GM18498 (cell line): ENCODE results near the gene MAPKAP1.
A peak's percentile ranks its signal among the peaks of the same experiment; 100 is the strongest.

Experiments
- ATAC-seq: cut with Tn5 transposase; IDR thresholded peaks from one replicate; pipeline ENCODE4 v1.9.1; 2021; ENCODE audit warnings: mild to moderate bottlenecking, moderate library complexity; ENCODE audit not compliant: unreplicated experiment

The MAPKAP1 gene

DNA sequence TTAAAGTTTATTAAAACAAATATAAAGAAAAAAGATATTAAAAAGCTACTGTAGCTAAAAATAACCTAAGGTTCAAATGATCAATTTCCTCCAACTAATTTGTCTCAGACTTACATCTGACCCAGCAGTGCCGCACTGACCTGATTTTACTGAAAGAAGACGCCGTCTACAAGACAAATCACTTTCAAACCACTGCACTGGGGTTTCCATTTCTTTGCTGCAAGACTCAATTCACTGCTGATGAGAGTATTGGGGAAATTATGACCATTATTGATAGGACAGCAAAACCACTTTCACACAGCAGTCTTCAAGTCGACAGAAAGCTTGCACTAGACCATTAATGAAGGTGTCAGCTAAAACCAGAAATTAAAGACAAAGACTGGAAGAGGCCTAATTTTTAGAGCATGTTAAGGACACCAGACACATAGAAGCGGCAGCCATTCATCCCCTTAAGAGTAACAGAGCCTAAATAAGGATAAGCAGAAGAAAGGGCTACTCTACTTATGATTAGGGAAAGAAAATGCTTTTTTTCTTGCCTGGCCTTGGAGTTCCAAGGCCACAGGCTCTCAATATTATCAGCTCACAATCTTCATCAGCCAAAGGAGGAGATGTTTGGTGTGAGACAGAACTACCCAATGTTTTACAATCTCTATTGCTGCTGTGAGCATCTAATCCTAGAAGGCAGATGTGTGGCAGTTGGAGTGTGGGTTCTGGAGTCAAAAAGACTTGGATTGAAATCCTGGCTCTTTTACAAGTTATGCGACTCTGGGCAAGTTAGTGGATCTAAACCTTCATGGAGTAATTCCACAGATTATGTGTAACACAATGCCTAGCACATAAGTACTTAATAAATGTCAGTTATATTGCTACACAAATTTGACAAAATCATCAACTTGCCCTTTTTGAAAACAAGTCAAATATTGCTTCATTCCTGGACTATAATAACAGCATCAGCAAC lies 190.7 kb downstream of the MAPKAP1 start:
- no peak for ATAC-seq

DNA sequence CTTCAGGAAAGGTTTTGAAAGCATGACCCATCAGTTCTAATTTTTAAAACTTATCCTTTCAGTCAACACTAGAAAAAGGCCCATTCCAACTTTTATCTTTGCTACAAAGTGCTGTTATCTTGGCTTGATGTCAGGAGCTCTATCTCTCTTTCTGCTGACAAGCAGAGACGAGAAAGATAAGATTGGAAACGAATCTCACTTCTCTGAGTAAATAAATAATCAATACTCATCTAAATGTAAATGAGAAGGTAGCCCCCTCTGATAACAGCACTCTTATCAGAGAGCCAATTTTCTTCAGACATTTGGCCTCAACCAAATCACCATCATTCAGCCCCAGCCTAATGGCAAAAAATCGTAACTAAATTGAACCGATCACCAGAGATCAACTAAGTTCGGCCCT lies 191.7 kb downstream of the MAPKAP1 start:
- ATAC-seq = no peak

DNA sequence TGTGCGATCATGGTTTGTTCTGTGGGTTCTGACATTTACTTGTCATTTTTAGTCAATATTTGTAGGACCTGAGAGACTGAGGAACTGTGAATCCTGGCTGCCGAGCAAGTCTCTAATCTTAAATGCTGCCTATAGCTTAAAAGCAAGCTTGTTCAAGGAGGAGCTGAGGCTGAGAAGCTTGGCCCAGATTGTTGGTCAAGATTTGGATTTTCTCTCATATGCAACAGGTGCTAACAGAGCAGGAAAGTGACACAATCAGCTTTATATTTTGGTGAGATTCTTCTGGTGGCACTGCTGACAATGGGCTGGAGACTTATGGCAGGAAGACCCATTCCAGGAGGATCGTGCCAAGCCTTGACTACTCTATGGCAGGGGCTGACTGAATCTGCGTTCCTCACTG lies 192.5 kb downstream of the MAPKAP1 start:
- no peak for ATAC-seq

DNA sequence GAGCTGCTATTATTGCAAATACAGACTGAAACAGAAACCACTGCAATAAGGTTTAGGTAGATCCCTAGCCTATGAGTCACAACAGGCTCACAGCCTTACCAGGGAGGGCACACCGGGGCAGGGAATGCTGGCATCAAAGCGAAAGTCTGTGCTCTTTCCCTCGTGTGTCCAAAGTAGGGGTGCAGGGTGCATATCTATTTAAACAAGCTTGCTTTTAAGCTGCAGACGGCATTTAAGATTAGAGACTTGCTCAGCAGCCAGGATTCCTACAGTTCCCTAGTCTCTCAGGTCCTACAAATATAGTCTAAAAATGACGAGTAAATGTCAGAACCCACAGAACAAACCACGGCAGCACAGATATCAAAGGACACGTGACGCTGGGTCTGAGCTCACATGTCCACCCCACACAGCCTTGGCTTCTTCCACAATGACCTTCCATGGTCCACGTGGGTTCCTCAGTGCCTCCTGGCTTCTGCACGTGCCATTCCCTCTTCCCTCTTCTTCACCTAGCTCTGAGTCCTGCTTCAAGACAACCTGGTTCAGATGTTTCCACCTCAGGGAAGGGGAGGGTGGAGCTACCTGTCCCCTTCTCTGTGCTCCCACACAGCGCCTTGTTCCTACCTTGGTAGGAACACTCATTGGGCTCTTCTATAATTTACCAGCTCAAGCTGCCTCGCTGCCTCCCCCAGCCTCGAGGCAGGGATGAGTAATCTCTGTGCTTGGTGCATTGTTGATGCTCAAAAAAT lies 193.2 kb downstream of the MAPKAP1 start:
- peak; percentile 95 for ATAC-seq

DNA sequence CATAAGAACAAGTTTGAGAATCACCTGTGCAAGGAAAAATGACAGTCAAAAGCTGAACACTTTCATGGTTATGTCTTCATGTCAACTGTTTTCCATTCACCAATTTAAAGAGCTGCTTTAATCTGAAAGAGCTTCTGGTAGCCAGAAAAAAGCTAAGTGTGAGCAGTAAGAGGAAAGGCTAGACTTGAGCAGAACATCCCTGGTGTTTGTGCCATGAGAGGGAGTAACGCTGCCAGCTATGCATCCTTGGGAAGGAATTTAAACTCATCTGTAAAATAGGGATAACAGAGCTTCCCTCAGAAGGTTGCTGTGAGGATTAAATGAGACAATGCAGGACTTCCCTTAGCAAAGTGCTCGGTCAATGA lies 193.7 kb downstream of the MAPKAP1 start:
- no peak for ATAC-seq

DNA sequence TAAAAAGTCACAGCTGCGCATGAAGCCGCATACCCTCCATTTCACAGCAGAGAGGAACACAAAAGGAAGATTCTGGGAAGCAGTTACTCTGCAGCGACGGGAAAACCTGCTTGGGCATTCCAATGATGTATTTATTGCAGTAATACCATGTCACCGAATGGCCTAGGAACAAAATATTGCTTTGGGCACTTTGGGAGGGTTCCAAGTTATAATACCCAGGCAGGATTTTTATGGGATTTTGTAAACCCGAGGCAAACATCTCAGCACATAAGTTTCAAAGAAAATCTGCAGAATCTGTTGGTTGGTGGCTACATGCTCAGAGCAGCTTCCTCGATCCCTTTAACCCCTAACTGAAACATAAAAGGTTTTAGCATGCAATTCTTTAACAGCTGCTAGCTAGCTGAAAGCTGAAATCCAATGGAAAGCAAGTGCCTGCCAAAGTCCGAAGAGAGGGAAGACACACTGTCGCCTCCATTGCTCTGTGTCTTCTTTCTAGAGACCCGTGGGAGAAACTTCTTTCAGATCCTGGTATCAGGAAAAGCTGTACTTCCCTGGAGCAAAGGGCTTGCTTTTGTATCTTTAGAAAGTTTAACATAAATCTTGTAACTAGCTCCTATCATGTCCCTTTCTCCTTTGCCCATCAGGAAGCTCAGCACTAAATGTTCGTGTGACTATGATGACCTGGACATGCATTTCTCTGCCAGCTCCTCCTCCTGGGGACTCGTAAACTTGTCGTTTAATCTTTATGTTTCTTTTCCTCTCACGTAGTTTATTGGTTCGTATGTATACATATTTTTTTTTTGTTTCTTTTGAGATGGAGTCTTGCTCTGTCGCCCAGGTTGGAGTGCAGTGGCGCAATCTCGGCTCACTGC lies 195.0 kb downstream of the MAPKAP1 start:
- no peak for ATAC-seq

DNA sequence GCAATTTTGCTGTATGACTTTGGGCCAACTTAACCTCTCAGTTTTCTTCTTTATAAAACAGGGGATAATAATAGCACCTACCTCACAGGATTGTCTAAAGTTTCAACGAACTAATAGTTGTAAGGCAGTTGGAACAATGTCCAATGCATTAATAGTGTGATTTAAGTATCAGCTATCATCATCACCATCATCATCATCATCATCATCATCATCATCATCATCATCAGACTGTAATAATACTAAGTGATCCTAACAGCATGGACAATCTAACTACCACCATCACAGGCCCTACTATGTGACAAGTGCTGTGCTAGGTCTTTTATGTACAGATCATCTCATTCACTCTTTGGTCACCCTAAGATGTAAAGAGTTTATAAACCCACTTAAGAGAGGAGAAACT lies 196.0 kb downstream of the MAPKAP1 start:
- no peak for ATAC-seq

DNA sequence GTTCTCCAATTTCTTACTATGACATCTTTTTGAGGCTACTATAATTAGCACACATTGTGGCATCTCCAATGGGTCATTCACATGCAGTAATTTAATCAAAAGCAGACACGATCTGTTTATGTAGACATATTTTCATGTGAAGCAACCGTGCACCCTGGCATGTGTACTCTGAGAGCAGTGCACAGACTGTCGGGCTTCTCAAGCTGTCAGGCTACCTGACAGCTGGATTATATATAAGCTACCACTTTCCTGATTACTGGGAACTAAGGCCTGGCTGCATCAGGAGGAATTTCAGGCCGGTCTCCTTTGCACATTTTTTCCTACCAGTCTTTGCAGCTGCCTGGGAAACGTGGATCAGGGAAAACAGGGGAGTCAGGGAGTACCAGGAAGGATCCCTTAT lies 197.5 kb downstream of the MAPKAP1 start:
- ATAC-seq = no peak

DNA sequence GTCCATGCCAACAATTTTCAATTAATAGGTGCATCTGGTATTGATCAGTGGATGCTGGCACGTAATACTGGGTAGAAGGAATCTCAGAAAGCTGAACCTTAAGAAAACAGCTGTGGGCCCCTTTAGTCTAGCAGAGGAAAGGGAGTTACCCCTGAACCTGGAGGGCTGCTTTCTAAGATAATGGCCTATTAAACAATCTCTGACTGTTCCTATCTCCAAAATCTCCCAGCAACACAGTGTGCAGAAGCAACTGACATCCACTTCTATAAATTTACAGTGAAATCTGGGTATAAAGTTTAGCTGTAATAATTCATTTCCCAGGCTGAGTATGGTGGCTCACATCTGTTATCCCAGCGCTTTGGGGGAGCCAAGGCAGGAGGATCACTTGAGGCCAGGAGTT lies 198.8 kb downstream of the MAPKAP1 start:
- no peak for ATAC-seq

DNA sequence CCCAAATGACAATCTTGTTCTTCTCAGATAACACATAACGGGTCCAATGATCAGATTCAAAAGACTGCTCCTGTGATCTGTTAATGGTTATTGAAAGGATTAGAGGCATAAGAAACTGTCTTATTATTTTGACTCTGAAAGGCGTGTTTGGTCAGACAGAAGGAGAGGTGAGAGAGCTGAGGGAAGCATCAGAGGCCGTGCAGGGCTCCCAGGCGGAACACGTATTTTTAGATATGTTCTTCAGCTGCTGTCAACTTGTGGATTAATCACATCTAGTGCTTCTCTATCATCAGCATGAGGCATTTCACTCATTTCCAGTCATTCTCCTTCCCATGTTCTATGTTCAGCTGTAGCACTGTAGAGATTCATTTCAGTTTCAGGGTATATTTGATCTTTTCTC lies 199.8 kb downstream of the MAPKAP1 start:
- ATAC-seq = no peak

DNA sequence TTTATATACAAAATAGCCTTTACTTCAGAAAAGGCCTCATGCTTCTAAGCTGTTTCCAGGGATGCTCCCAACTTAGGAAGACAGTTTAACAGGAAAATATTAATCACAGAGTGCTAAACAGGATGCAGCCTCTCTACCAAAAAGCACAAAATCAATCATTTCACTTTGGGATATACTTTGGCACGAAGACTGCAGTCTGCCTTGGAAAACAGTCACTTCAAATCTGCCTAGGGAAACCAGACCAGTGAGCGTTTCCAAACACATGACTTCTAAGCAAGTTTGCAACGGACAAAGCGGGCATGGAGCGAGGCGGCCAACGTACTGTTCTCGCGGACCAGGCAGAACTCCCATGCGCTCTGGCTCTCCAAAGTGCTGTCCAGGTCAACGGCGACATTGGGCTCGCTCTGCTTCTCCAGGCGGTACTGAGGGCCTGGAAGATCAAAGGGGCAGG lies 201.0 kb downstream of the MAPKAP1 start:
- ATAC-seq = no peak

DNA sequence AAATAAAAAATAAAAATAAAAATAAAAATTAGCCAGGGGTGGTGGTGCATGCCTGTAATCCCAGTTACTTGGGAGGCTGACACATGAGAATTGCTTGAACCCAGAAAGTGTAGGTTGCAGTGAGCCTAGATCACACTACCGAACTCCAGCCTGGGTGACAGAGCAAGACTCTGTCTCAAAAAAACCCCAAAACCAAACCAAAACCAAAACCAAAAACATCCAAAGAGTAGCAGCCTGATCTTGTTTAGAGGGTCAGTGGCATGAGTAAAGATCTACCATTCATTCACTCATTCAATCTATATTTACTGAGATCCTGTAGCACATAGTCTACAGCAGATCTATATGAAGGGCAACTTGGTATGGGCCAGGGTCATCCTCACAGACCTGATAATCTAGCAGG lies 202.4 kb downstream of the MAPKAP1 start:
- no peak for ATAC-seq

DNA sequence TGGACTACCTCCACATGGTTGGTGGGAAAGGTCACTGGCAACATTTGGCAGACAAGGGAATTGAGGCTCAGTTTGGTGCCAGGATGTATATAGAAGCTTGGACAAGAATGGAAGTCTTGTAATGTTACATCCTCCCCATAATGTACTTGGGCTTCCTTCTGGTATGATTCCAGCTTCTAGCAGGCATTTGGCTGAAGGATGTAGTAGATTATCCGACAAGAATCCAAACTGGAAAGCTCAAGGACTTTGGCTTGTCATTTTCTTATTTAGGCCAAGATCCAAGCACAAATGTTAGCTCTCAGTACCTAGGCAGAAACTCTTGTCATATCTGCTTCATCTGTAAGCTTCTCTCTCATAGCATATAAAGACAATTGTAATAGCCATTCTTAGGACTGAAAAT lies 209.1 kb downstream of the MAPKAP1 start:
- ATAC-seq = no peak

DNA sequence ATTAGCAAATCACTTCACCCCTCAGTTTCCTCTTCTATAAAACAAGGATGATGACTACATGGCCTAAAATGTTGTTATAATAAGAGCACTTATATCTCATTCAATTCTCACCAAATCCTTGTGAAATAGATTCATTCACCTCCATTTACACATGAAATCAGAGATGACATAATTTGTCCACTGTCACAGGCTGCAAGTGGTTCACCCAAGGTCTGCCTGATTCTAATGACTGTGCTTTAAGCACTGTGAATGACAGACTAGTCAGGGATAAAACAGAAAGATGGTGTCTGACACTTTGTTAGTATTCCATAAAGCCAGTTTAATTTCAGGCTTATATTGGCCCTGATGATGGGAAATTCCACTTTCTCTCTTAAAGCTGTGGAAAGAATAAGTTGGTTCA lies 209.5 kb downstream of the MAPKAP1 start:
- ATAC-seq = no peak

DNA sequence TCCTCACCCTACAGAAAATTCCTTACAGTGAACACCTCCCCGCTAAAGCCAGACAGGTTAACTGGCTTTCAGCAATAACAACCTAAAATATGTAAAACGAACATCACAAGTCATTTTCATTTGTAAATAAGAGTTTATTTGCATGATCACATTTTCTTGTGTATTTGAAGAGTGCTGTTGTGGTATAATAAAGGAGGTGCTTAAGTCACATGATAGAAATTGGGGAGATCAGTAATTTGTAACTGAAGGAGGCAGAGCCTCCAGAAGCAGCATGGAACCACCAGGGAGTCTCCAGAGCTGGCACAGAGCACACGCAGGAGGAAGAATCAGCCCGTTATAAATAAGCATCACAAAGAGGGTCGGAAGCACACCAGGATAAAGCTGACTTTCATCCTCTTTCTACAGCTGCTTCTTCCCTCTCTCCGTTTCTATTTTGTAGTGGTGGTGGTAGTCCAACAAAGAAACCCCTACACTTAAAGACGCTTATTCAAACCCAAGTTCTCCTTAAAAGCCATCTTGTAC lies 210.6 kb downstream of the MAPKAP1 start:
- no peak for ATAC-seq

DNA sequence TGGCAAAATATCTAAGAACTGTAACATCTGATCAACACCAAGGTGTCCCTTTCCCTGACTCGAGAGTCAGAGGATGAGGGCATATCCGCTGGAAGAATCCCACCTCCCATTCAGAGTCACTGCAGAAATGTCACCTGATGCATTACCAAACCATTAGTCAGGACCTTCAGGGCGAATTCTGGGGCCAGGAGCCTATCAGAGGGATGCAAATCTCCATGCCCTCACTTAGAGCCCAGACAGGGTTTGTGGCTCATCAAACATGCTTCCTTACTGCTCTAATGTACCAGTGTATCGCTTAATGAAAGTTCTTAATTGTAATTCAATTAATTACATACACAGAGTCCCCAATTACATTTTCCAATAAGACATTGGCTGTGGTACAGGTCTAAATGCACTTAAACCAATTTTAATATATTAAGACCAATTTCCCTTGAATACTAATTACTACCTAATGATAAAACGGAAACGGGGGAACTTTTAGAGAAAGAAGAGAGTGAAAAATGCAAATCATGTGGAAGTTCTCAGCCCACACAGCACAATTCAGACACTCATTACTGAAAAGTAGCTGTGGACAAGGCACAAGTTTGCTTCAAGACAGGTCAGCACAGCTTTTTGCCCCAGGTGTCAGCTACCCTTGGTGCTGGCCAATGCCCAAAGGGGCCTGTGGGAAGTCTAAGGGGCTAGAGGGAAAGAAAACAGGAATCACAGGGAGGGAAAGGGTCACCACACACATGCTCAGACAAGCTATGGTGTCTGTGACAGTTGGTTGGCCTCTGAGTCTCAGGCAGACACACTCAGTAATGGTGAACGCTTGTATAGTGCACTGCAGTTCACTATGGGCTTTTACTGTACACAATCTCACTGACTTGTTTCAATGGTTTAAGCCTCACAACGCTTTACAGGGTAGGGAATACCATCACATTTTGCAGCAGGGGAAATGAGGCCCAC lies 211.6 kb downstream of the MAPKAP1 start:
- ATAC-seq = peak; percentile 74

DNA sequence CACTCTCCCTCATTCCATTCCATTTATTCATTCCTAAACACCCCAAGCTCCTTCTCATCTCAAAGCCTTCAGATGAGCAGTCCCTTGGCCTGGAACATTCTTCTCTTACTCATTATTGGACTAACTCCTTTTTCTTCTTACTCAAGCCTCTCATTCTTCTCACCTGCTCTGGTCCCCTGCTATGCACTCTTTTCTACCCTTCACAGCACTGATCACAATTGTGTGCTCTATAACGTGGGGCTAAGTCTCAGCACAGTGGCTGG lies 212.4 kb downstream of the MAPKAP1 start:
- ATAC-seq = no peak

DNA sequence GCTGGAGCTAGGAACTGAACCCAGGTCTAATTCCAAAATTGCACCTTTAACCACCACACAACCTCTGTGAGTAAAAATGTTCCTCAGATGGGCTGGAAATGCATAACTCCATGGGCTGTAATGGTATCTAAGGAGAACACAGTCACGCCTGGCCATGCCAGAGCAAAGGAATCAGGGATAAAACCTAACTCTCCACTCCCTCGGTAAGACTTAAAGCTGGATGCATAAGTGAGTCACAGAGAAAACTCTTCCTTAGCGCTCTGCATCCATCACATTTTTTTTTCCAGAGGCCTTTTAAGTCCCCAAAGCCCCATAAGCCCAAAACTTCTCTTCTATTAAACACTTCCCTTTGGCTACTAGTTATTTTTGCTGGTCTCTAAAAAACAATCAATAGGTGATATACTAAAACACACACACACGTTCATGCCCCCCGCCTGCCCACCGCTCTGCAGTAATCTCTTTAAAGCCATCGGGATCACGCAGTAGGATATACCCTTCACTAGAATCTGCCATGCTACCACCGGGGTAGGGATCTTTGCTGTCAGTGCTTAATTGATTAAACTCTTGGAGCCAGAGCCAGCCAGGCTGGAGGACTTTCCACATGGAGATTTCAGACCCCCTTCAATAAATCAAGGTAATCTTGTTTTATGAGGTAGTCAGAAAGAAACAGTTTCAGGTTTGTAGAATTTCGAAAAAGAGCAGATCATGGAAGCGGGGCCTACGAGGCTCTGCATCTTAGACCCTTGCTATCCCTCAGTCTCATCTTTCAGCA lies 212.9 kb downstream of the MAPKAP1 start:
- ATAC-seq = no peak

DNA sequence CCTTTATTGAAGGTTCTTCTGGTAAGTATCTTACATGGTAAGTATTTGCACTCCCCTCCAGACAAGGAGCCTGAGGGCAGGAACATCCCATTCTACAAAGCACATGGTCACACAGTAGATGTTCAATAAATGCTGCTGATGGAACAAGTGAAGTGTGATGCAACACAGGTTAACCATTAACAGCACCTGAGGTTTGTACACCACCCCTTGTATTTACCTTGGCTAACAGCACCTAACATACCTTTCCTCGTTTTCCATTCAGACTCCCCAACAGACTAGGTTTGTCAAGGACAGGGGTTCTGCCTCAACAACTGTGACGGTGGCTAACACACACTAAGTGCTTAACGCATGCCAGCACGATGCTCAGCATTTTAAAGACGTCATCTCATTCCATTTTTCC lies 213.6 kb downstream of the MAPKAP1 start:
- ATAC-seq = no peak
